GM23338 (cell line): ENCODE data around the gene DTNA. TPM values are rescaled to one million over a fixed set of nuclear protein-coding genes. Genes with fewer than 3 reads are reported as not detected.
"Not testable (repeated sequence)": the region's sequence is repeated elsewhere in the genome, so short reads cannot be mapped to it uniquely, and the experiment has no call there.

Experiments
- ATAC-seq: fragments of 200-7000 bp; cut with Tn5 transposase; 3 replicates; pipeline ENCODE4 v1.9.1; 2020
- DNase-seq: peaks from one replicate; pipeline ENCODE4 v3.0.0-alpha.2; 2015; ENCODE audit warnings: low spot score
- H2AFZ ChIP-seq: fragments of 200-600 bp; sonication (generic); 2 replicates; pipeline ENCODE4 v1.8.0; 2016; ENCODE audit warnings: antibody characterized with exemption, mild to moderate bottlenecking, moderate library complexity
- H3F3A ChIP-seq: fragments of 200-600 bp; sonication (generic); replicated peaks from 2 replicates; pipeline ENCODE4 v1.8.0; 2017; ENCODE audit warnings: antibody characterized with exemption, mixed run types, low read depth
- H3K27ac ChIP-seq: fragments of 200-600 bp; sonication (generic); 2 replicates; pipeline ENCODE4 v1.6.1; 2016; ENCODE audit warnings: low read depth
- H3K27me3 ChIP-seq: fragments of 200-600 bp; sonication (generic); 2 replicates; pipeline ENCODE4 v1.8.0; 2016; ENCODE audit warnings: mild to moderate bottlenecking, mixed run types, moderate library complexity; ENCODE audit not compliant: insufficient read depth
- H3K36me3 ChIP-seq: fragments of 200-600 bp; sonication (generic); 2 replicates; pipeline ENCODE4 v1.8.0; 2016; ENCODE audit warnings: mild to moderate bottlenecking; ENCODE audit not compliant: insufficient read depth
- H3K4me1 ChIP-seq: fragments of 200-600 bp; sonication (generic); 2 replicates; pipeline ENCODE4 v1.8.0; 2016; ENCODE audit warnings: mild to moderate bottlenecking, moderate library complexity; ENCODE audit not compliant: insufficient read depth
- H3K4me2 ChIP-seq: fragments of 200-600 bp; sonication (generic); 2 replicates; pipeline ENCODE4 v1.7.1; 2017; ENCODE audit warnings: mixed run types
- H3K4me3 ChIP-seq: fragments of 200-600 bp; sonication (generic); 2 replicates; pipeline ENCODE4 v1.6.1; 2016; ENCODE audit warnings: mixed run types
- H3K79me2 ChIP-seq: fragments of 200-600 bp; sonication (generic); replicated peaks from 2 replicates; pipeline ENCODE4 v1.8.0; 2017; ENCODE audit warnings: mild to moderate bottlenecking; ENCODE audit not compliant: insufficient read depth
- H3K9me2 ChIP-seq: fragments of 200-600 bp; sonication (generic); 2 replicates; pipeline ENCODE4 v1.8.0; 2017; ENCODE audit not compliant: insufficient read depth
- H4K20me1 ChIP-seq: fragments of 200-600 bp; sonication (generic); replicated peaks from 2 replicates; pipeline ENCODE4 v1.8.0; 2017; ENCODE audit warnings: mild to moderate bottlenecking; ENCODE audit not compliant: insufficient read depth
- H3K27ac Mint-ChIP-seq: 2 replicates; pipeline ENCODE4 v1.8.0; 2020; ENCODE audit warnings: inconsistent platforms, mild to moderate bottlenecking, moderate library complexity, mixed read lengths
- H3K27me3 Mint-ChIP-seq: 3 replicates; pipeline ENCODE4 v1.8.0; 2022; ENCODE audit warnings: low read depth, mild to moderate bottlenecking, moderate library complexity, mixed read lengths, inconsistent platforms; ENCODE audit not compliant: insufficient read depth, poor library complexity
- H3K36me3 Mint-ChIP-seq: 3 replicates; pipeline ENCODE4 v1.8.0; 2021; ENCODE audit warnings: low read depth, mild to moderate bottlenecking, inconsistent platforms, moderate library complexity, mixed read lengths
- H3K4me1 Mint-ChIP-seq: 3 replicates; pipeline ENCODE4 v1.8.0; 2020; ENCODE audit warnings: mild to moderate bottlenecking, inconsistent platforms, mixed read lengths
- H3K4me3 Mint-ChIP-seq: 3 replicates; pipeline ENCODE4 v1.8.0; 2021; ENCODE audit warnings: moderate library complexity, mild to moderate bottlenecking, inconsistent platforms, mixed read lengths
- H3K9me3 Mint-ChIP-seq: 3 replicates; pipeline ENCODE4 v1.8.0; 2020; ENCODE audit warnings: moderate library complexity, mild to moderate bottlenecking, inconsistent platforms, mixed read lengths
- CREB1 ChIP-seq: fragments of 250-450 bp; sonication (Bioruptor Pico); IDR thresholded peaks from 2 replicates; pipeline ENCODE4 v1.5.0; 2020; ENCODE audit warnings: low read depth, mild to moderate bottlenecking, moderate library complexity
- ETS1 ChIP-seq: IDR thresholded peaks from 2 replicates; pipeline ENCODE4 v1.6.1; 2016; ENCODE audit warnings: antibody characterized with exemption
- EZH2 ChIP-seq: fragments of 200-600 bp; sonication (generic); IDR thresholded peaks from one replicate; pipeline ENCODE4 v1.8.0; 2017; ENCODE audit warnings: antibody characterized with exemption, mild to moderate bottlenecking, low read depth; ENCODE audit not compliant: unreplicated experiment
- EZH2phosphoT487 ChIP-seq: fragments of 200-600 bp; sonication (generic); IDR thresholded peaks from one replicate; pipeline ENCODE4 v1.8.1; 2018; ENCODE audit warnings: antibody characterized with exemption; ENCODE audit not compliant: unreplicated experiment
- JUNB ChIP-seq: IDR thresholded peaks from one replicate; pipeline ENCODE4 v1.6.1; 2016; ENCODE audit warnings: antibody characterized with exemption; ENCODE audit not compliant: unreplicated experiment
- NANOG ChIP-seq: IDR thresholded peaks from 2 replicates; pipeline ENCODE4 v1.6.1; 2016; ENCODE audit warnings: antibody characterized with exemption, borderline replicate concordance
- POLR2AphosphoS5 ChIP-seq: IDR thresholded peaks from 2 replicates; pipeline ENCODE4 v1.6.1; 2016; ENCODE audit warnings: antibody characterized with exemption, low read depth
- REST ChIP-seq: IDR thresholded peaks from one replicate; pipeline ENCODE4 v1.6.1; 2018; ENCODE audit warnings: antibody characterized with exemption; ENCODE audit not compliant: unreplicated experiment
- ZNF114 ChIP-seq: fragments of 250-450 bp; sonication (Bioruptor Pico); IDR thresholded peaks from 2 replicates; pipeline ENCODE4 v1.5.0; 2020; ENCODE audit warnings: mild to moderate bottlenecking, moderate library complexity
- ZNF331 ChIP-seq: fragments of 250-450 bp; sonication (Bioruptor Pico); IDR thresholded peaks from 2 replicates; pipeline ENCODE4 v1.5.0; 2020; ENCODE audit warnings: low read depth, mild to moderate bottlenecking, moderate library complexity
- polyA plus RNA-seq: library from polyadenylated mRNA; unstranded; fragments of >200 nt; fragmentation: Nextera tagmentation; extraction: Ambion mirVana; gene quantifications from 2 replicates; pipeline ENCODE4 v1.2.1, GENCODE V29; 2016
- total RNA-seq: library from RNA; depleted of rRNA; stranded (reverse); fragments of >200 nt; shearing (Covaris generic); gene quantifications from 2 replicates; pipeline ENCODE4 v1.2.3, GENCODE V29; 2014

DTNA gene
- total and polyA plus RNA-seq, 2 experiments from 2014 or later = 11.5 to 25.1 TPM

- not testable (repeated sequence) for H3K27me3 Mint-ChIP-seq, H3K4me2 ChIP-seq, H4K20me1 ChIP-seq, H3K36me3 ChIP-seq, H3K9me2 ChIP-seq, H3K27ac ChIP-seq, H3K4me3 Mint-ChIP-seq, H3K36me3 Mint-ChIP-seq, DNase-seq, H3K27me3 ChIP-seq, ATAC-seq, H3F3A ChIP-seq, H3K27ac Mint-ChIP-seq, H3K79me2 ChIP-seq, H3K4me1 ChIP-seq, H3K4me3 ChIP-seq, H3K9me3 Mint-ChIP-seq, H2AFZ ChIP-seq, H3K4me1 Mint-ChIP-seq
Observed at GRCh38 chr18:34716111-34716510, 6.0 kb downstream of the DTNA start.

GRCh38 chr18:34718610-34719009 is 8.5 kb downstream of the DTNA start:
- Histone ChIP-seq H3K4me1 (no peaks in the 10 kb centered on the region), H3K9me2 (no peaks in the 10 kb centered on the region), H4K20me1 (no peaks in the 10 kb centered on the region), H2AFZ (no peak overlapping the region), H3K4me2 (no peak overlapping the region), H3K36me3 (no peaks in the 10 kb centered on the region), H3K27me3 (no peaks in the 10 kb centered on the region), H3K4me3 (no peak overlapping the region), H3F3A (no peaks in the 10 kb centered on the region), H3K79me2 (no peaks in the 10 kb centered on the region), H3K27ac (no peak overlapping the region)
- no peaks in the 10 kb centered on the region for H3K9me3 Mint-ChIP-seq
- no peaks in the 10 kb centered on the region for H3K4me1 Mint-ChIP-seq
- no peak for TF ChIP-seq EZH2phosphoT487
- TF ChIP-seq CREB1 (CRISPR knock-in tag) = no peak
- no peaks in the 10 kb centered on the region for H3K27me3 Mint-ChIP-seq
- DNase-seq = no peak
- no peak overlapping the region for H3K4me3 Mint-ChIP-seq
- no peaks in the 10 kb centered on the region for H3K36me3 Mint-ChIP-seq
- ATAC-seq = no peak
- H3K27ac Mint-ChIP-seq = no peak overlapping the region

- no peaks in the 10 kb centered on the region for H3K4me1 Mint-ChIP-seq
- Histone ChIP-seq H3K27ac (no peak overlapping the region), H2AFZ (no peak overlapping the region), H3K79me2 (no peaks in the 10 kb centered on the region), H3K27me3 (no peaks in the 10 kb centered on the region), H3K4me1 (no peaks in the 10 kb centered on the region), H3F3A (no peaks in the 10 kb centered on the region), H3K4me3 (no peak overlapping the region), H3K4me2 (no peak overlapping the region), H4K20me1 (no peaks in the 10 kb centered on the region), H3K36me3 (no peaks in the 10 kb centered on the region), H3K9me2 (no peaks in the 10 kb centered on the region)
- H3K36me3 Mint-ChIP-seq = peaks cover 9% of the 10 kb centered on the region; the same call in 2 of the 3 replicates
- peaks cover 9% of the 10 kb centered on the region; the same call in 2 of the 3 replicates for H3K9me3 Mint-ChIP-seq
- H3K4me3 Mint-ChIP-seq = no peak overlapping the region
- no peak overlapping the region for H3K27ac Mint-ChIP-seq
- DNase-seq (no peak), ATAC-seq (no peak)
- H3K27me3 Mint-ChIP-seq = no peaks in the 10 kb centered on the region
- TF ChIP-seq NANOG (no peak), EZH2phosphoT487 (no peak), ETS1 (no peak), JUNB (no peak), ZNF114 (no peak), CREB1 (CRISPR knock-in tag) (no peak), POLR2AphosphoS5 (no peak), REST (no peak), ZNF331 (CRISPR knock-in tag) (no peak), EZH2 (no peak)
Observed at GRCh38 chr18:34720220-34720619, 10.1 kb downstream of the DTNA start.
